HL-60 (cell line): Measurements from ENCODE around the gene MOB3A.

Source experiments
- CTCF ChIP-seq: IDR thresholded peaks from one replicate; pipeline ENCODE4 v1.5.1; 2011; ENCODE audit warnings: low read length, control low read depth, inconsistent platforms; ENCODE audit not compliant: insufficient read depth
- GABPA ChIP-seq: IDR thresholded peaks from 2 replicates; pipeline ENCODE4 v1.6.1; 2012; ENCODE audit warnings: low read depth
- POLR2AphosphoS5 ChIP-seq: IDR thresholded peaks from 2 replicates; pipeline ENCODE4 v1.6.1; 2012; ENCODE audit warnings: low read depth
- REST ChIP-seq: IDR thresholded peaks from 2 replicates; pipeline ENCODE4 v1.6.1; 2012; ENCODE audit warnings: low read depth; ENCODE audit not compliant: insufficient replicate concordance
- SPI1 ChIP-seq: IDR thresholded peaks from 2 replicates; pipeline ENCODE4 v1.6.1; 2012; ENCODE audit warnings: low read depth, mild to moderate bottlenecking, borderline replicate concordance

GRCh38 chr19:2036424-2036823, 59.7 kb downstream of the MOB3A start:
- TF ChIP-seq CTCF (no peak), REST (no peak), POLR2AphosphoS5 (no peak), GABPA (no peak), SPI1 (no peak)
